Fibroblast of the conjunctiva (primary cell): ENCODE measurements around the gene COPS8.

ENCODE experiments used
- DNase-seq: peaks from one replicate; pipeline ENCODE4 v3.0.0-alpha.2; 2010; ENCODE audit warnings: low read depth

COPS8 gene

DNA sequence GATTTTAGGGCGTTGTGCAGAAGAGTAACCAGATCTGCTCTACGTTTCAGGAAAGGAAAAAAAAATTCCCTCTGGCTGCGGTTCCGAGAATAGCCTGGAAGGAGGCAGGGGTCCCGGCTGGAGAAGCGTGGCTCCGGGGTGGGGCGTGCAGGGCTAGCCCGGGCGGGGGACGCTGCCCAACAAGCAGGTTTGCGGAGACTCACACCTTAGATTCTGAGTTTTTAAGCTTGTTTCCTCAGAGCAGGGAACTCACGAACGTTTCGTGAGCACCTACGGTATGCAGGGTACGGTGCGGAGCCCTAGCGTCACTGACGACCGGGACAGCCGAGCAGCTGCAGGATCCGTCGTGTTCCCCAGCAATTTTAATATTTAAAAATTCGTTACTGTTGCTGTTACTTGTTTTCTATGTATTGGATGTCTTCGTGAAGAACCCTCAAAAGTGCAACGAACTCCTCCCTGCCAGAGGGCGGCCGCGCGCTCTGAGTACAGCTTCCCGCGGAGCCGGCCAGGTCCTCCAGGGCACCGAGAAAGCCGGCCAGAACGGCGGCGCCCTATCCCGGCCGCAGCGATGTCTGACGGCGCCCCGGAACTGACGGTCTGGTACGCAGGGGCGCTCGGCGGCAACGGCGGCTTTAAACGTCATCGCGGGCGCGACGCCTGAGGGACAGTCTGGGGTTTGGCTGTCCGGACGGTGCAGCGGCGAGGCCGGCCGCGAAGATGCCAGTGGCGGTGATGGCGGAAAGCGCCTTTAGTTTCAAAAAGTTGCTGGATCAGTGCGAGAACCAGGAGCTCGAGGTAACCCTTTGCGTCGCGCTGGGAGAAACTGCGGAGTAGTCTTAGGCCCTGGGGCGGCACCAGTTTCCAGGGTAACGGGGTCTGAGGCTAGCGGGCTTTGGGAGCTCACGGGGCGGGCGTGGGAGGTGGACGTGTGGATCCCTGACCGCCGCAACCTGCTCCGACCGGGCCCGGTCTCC lies at the start of gene COPS8:
Gene COPS8 (plus strand): TSS at position 642 of the 974 bp plus-strand sequence. CDS start 76 bp downstream, at position 718.
- DNase-seq, result peak; percentile 86

DNA sequence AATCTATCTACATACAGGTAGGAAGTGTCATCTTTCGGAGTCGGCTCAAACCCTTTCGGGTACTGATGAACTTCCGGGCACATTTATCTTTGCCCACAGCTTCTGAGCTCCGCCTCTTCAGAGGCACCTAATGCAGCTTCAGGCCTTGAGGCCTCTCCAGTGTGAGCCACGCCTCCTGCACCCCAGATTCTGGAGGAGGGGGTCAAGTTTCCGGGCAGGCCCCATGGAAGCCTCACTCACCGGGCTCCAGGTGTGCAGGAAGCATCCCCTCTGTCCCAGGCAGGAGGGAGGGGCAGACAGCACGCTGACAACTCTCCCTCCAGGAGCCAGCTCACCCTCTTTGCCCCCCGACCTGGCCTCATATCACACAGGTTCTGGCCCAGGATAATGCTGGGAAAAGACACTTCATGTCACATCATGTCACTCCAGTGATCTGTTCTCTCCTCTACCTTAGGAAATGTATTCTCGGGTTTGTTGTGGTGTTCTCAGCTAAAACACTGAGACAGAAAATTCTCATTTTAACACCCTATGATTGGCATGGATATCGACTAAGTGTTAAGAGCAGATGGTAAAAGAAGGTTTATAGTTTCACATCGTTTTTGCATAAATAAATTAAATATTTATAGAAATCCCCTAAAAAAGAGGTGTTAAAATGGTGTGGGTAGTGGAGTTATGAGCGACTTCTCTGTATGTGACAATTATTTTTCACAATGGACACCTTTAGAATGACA lies 46.2 kb upstream of the COPS8 start:
- no peak for DNase-seq

DNA sequence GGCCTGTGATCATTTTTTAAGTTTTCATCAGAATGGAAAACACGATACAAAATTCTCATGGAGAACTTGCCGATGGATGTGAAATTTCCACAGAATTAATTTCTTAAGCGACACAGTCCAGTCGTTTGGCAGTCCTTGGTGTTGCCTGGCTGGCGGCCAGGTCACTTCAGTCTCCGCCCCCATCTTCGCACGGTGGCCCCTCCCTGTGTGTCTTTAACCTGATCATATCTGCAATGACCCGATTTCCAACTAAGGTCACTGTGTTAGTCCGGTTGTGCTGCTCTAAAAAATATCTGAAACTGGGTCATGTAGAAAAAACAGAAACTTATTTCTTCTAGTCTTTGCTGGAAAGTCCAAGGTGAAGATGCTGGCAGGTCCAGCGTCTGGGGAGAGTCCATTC lies 44.5 kb upstream of the COPS8 start:
- DNase-seq, result no peak

DNA sequence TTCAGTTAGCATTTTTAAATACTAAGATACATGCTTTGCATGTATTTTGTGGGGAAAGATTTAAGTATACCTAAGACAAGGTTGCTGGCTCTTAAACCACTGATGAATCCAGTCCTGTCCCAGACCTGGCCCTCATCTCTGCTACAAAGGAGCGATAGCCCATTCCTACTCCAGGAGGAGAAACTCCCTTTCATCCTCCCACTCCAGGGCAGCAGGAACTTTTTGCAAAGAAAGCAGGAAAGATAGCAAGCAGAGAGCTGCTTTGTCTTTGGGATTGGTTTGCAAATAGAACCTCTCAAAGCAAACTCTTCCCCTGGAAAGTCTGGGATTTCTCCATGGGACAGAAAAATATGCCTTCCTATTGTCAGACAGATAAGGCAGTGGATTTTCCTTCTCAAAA lies 43.6 kb upstream of the COPS8 start:
- DNase-seq, result no peak

DNA sequence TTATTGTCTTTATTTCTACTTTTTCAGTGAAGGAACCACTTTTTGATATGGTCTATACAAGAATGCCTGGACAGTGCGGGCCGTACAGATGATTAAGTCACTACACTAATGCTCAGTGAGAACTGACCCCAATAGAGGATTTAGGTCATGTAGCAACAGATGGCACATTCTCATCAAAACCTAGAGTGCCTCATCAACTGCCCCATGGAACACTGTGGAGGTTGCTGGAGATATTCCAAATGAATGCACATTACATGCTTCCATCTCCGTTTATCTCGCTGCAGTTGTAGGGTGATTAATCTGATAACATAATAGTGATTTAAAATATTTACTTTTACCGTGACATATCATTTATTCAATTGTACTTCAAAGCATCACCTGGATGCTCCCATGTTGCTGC lies 41.8 kb upstream of the COPS8 start:
- no peak for DNase-seq

DNA sequence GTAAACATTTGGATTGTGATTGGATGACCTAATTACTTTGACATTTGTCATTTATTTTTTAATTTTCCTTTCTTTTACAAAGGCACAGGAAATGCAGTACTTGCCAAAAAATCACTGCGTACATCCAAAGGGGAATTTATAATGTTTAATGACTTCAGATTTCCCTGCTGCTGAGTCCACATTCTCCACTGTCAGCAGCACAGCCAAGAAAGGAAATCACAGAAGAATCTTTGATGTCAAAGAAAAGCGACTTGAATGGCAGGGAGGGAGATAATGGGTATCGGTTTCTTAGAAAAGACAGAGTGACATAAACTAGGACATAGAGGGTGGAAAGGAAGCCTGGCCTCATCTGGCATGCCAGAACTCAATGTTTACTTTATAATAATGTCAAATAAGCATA lies 41.4 kb upstream of the COPS8 start:
- DNase-seq, result no peak

DNA sequence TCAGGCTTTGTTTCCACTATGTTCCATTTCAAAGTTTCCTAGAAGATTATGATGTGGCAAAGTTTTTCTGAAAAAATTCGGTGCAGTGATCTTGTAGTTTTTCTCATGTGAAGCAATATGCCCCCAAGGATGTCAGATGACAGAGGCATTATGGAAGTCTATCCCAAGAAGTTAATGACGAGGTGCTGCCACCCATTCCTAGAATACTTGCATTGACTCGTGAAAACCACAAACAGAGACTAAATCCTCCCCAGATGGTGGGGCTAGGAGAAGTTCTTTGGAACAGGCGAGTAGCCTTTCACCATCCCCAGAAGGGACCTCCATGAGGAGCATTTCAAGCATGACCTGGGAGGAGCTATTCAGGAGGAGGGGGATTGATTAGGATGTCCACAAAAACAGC lies 40.2 kb upstream of the COPS8 start:
- peak; percentile 6 for DNase-seq

DNA sequence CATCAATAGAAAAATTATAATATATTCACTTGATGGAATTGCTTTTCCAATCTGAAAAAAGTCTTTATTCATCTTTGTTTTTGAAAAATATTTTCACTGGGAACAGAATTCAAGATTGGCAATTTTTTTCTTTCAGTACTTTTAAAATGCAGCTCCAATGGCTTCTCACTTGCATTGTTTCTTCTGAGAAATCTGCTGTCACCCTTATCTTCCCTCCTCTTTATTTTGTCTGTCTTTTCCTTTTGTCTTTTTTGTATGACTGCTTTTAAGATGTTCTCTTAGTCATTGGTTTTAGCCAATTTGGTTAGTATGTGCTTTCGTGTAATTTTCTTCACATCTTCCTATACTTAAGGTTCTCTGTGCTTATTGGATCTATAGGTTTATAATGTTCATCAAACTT lies 37.1 kb upstream of the COPS8 start:
- no peak for DNase-seq

DNA sequence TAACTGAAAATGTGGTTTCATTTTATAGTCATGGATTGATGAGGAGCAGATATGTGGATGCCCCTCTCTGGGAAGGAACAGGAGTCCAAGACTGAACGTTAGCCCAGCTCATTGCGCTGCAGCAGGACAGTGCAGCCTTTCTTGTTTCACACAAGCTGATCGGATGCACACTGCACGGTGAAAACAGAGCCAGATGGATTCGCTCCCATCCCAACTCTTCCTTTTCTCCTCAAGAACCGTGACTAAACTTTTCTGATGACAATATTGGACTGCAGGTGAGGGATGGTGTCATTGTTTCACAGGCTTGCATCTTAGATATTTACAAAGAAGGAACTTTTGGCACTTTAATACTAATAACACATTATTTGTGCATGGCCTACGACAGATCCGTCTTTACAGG lies 33.8 kb upstream of the COPS8 start:
- DNase-seq, result no peak

DNA sequence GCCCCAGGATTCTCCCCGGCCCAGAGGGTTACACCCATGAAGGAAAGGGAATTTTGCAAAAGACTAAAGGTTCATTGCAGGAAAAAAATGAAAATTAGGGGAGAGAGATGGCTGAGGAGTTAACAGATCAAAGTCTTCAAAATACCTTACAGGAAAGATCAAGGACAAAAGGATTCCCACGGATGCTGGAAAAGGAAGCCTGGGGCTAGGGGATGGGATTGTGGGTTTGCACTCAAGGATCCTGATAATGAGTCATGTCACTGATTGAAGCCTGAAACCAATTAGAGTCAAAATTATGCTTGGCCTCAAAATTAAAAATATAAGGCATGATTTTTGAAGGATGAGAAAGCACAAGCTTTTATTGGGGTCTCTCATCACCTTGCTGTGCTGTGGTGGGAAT lies 32.6 kb upstream of the COPS8 start:
- DNase-seq, result no peak

DNA sequence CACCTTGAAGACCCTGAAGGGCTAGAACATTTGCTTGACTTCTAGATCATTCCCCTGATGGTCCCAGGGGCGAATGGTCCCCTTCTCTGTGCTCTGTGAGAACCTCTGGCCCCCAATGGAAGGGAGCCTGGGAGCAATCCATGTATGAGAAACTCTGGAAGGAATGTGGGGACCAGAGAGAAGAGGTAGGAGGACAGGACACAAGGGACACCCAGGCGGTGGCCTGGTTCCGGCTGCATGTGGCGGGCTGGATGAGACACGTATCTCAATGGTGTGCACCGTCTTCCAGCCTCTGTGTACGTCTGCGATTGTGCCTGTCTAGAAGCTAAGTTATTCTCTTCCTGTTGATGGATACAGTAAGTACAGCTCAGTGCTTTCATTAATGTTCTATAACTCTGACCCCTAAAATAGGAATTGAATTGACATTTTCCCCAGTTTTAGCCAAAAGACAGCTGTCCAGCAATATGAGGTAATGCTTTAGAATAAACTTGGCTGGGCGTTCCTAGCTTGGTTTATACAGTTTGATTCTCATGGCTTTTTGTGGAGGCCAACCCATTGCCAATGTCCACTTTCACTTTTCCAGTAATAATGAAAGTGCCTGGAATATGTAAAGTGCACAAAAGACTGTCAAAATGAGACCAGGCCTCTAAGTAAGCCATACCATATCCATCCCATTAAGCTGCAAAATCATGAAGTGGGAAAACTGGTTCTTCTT lies 30.1 kb upstream of the COPS8 start:
- DNase-seq, result no peak

DNA sequence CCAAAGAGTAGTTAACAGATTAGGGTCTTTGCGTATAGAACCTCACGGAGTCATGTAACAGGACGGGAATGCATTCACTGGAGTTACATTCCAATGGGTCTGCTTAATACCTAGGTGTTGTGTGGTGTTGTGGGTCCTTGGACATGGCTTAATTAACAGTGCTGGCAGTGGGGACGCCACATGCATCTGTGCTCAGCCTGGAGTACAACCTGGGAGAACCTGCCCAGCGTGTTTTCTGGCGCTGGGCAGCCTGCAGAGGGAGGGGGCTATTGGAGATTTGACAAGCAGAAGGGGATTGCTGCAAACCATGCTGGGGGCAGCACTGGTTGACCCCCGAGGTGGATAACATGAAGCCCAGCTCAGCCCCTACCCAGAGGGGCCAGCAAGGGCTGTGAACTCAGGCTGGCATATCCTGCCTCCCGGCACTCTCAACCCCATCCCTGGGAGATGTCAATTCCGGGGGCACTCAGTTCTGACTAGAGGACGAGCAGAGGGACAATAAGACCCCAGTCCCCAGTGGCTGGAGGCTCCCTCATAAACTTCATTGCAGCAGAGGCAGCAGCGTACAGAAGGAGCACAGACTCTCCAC lies 29.3 kb upstream of the COPS8 start:
- DNase-seq, result no peak

DNA sequence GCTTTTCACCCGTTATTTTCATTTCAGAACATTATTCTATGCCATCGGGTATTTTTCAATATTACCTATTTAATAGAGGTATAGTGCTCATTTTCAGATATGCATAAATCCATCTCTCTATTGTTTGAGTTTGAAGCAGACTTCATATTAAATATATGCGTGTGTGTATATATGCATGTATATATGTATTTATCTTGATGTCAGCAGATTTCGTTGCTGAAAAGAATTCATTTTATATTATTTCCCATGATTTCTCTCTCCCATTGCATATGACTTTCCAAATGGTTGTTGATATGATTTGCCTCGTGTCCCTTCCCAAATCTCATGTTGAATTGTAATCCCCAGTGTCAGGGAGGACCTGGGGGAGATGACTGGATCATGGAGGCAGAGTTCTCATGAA lies 28.6 kb upstream of the COPS8 start:
- no peak for DNase-seq

DNA sequence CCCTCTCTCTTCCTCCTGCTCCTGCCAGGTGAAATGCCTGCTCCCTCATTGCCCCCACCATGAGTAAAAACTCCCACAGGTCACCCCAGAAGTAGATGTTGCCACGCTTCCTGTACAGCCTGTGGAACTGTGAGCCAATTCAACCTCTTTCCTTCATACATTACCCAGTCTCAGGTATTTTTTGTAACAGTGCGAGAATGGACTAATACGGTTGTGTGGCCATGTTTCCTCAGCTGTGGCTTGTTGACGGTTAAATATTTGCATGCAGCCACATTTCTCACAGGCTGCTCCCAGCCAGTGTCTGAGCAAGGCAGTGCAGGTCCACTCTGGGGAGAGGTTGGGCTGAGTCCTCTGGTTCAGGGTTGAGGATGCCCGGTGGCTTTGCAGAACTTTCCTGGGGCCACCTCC lies 27.8 kb upstream of the COPS8 start:
- DNase-seq, result no peak

DNA sequence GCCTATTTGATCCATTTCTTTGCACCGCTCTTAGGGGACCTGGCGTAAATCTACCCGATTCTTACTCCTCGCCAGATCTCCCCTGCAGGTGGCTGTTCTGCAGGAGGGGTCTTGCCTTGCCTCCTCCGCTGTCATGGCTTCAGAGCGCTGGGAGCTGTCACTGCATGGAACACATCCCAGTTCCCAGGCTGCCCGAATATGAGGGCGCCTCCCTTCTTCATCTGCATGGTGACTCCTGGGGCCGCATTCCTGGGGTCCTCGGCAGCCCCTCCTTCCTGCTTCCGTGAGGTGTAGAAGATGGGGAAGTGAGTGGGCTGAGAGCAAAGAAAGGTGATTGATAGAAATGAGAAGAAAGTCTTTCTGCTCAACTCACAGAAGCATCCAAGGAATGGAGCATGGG lies 27.3 kb upstream of the COPS8 start:
- DNase-seq, result no peak

DNA sequence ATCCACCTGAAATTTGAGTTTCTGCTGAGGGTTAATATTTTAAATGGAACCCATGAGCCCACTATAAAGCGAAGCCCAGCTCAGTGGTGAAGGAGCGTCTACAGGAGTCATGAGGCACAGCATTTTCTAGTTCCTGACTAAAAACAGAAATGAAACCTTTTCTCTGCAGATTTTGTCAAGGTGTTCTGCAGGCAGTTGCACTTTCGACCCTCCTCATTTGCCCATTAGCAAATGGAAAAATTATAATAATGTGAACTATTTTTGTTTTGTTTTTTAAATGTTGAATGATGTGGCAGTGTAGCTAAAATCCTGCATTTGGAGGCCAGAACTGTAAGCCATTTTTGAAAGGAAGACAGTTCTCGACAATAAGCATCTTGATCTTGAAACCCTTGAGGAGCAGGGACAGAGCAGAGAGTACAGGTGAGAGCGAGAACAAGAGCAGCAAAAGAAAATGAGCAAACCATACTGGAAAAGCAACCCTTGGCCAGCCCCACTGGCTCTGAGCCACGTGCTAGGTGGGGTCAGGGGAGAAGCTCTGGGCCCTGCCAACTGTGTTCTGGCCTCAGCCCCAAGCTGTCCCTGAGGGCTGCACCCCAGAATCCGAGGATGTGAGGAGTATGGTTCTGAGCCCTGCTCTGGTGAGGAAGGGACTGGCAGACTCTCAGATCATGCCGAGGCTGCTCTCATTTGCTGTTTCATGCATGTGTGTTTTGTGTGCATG lies 26.4 kb upstream of the COPS8 start:
- DNase-seq, result no peak

DNA sequence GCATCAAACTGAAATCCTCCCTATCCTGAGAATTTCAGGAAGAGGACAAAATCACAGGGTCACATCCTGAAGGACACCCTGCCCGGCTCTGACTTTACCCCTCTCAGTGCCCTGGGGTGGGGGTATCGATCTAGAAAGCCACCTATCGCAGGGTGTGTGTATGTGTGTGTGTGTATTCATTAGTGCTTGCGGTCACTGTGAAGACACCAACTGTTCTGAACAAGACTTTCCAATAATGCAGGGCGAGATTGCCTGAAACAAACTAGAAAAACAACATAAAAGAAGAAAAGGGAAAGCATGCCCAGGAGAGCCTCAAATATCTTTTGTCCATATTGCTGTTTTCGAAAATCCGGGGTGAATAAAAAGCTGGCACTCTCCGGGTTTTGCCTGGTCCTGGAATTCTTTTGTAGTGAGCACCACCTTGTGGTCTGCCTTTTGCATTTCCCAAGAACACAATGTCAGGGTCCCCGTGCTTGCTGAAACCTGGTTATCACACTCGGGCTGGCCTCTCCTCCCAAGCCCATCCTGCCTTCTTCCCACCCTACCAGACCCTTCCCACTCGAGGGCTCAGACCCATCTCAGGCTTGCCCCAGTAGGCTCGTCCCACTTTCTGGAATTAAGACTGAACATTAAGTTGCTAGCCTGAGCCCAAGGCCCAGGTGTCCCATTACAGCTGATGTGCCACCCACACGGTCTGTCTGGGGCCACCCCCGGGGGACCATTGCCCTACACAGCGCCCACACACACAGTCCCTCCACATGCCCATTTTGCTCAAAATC lies 25.0 kb upstream of the COPS8 start:
- peak; percentile 70 for DNase-seq

DNA sequence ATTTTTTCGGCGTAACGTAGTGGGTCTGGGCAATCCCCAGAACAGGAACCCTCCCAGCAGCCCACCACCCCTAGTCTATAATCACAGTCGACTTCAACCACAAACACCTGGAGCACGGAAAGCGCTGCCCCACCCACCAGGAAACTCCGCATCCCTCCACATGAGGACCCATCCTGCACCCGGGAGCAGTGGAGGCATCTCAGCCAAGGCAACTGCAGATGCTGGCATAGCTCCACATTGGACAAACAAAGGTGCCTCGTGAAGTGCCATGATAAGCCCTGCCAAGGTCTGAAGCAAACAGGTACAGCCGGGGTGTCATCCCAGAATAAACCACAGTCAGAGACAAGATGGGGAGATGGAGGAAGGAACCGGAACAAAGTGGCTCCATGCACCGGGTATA lies 24.3 kb upstream of the COPS8 start:
- no peak for DNase-seq

DNA sequence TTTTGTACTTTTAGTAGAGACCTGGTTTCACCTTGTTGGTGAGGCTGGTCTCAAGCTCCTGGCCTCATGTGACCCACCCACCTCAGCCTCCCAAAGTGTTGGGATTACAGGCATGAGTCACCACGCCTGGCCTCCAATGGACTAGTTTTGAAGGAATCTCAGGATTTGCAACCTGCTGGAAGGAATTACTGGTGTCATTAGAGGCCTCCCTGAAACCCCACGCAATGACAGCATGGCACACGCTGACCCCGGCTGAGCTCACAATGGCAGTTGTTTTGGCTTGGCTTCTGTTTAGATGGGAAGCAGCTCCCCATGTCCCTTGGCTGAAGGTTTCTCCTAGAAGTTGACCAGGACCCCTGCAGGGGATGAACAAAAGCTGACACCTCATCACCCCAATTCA lies 23.1 kb upstream of the COPS8 start:
- no peak for DNase-seq

DNA sequence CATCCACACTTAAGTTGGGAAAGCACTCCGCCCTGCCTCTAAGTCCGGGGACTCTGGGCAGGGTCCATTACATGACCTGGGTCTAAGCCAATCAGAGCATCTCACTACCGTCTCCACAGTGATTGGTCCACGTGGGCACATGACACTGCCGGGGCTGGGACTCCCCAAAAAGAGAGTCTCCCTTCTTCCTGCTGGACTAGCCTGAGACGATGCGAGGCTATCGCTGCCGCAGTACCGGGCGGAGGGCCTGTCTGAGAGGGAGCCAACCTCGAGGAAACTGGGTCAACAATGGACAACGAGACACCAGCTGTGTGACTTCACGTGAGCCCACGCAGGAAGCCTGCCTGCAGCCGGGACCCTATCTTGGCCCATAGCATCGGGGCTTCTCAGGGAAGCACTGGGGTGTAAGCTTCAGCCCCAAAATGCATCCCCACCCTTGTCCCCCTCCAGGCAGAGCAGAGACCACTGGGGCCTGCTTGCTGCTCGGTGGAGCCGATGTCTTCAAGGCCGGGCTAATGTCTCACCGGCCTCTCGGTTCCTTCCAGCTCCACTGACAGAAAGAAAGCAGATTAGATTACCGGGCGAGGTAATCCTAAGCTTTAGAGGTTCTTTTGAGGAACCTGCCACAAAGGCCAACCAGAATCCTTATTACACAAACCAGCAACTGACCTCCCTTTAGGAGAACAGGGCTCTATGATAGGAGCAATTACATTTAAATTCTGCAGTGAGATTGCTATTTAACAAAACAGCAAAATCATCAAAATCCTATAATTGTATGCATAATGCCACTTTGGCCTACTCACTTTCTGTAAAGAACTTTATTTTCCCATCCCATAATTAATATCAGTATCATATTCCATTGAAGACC lies 21.3 kb upstream of the COPS8 start:
- DNase-seq, result no peak
